ENCODE data around the gene DLX6.

DNA sequence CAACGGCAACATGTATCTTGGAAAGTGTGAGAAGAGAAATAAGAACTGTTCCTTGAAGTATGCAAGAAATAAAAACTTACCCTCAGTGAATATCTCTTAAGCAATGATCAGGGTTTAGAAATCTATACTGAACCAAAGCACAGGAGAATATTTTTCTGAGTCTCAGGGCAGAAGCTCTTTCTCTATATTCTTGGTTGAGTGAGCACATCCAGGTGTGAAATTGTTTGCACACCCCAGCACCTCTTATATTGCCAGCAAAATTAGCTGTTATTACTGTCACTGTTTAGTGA is 8.4 kb downstream of the DLX6 start:
- TF ChIP-seq, protein P1, sequence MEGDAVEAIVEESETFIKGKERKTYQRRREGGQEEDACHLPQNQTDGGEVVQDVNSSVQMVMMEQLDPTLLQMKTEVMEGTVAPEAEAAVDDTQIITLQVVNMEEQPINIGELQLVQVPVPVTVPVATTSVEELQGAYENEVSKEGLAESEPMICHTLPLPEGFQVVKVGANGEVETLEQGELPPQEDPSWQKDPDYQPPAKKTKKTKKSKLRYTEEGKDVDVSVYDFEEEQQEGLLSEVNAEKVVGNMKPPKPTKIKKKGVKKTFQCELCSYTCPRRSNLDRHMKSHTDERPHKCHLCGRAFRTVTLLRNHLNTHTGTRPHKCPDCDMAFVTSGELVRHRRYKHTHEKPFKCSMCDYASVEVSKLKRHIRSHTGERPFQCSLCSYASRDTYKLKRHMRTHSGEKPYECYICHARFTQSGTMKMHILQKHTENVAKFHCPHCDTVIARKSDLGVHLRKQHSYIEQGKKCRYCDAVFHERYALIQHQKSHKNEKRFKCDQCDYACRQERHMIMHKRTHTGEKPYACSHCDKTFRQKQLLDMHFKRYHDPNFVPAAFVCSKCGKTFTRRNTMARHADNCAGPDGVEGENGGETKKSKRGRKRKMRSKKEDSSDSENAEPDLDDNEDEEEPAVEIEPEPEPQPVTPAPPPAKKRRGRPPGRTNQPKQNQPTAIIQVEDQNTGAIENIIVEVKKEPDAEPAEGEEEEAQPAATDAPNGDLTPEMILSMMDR (IDR thresholded peaks at IDR 0.05): no peak
- no peak for TF ChIP-seq POLR2A (IDR thresholded peaks at IDR 0.05)
